Peyer's patch (tissue), 4 donors: ENCODE results near the gene KCNK18. TPM values are rescaled to one million over a fixed set of nuclear protein-coding genes. Genes with fewer than 3 reads are reported as not detected.

Experiments
- DNase-seq, 3 donors: peaks; one replicate each; pipeline ENCODE4 v3.0.0-alpha.2; 2017 to 2019
- H3K27ac ChIP-seq, 4 donors: fragments of 200-600 bp; sonication (generic); one replicate each; pipeline ENCODE4 v1.5.1; 2016 to 2019
- H3K27me3 ChIP-seq, 2 donors: fragments of 200-600 bp; sonication (generic); one replicate each; pipeline ENCODE4 v1.5.1; 2019
- H3K36me3 ChIP-seq, 3 donors: fragments of 200-600 bp; sonication (generic); one replicate each; pipeline ENCODE4 v1.5.1; 2016 to 2019
- H3K4me1 ChIP-seq, 4 donors: fragments of 200-600 bp; sonication (generic); one replicate each; pipeline ENCODE4 v1.5.1; 2016 to 2019
- H3K4me3 ChIP-seq, 4 donors: fragments of 200-600 bp; sonication (generic); 1 replicate in 3 of 4; 2 replicates in 1 of 4; pipeline ENCODE4 v1.5.1; 2016 to 2019; ENCODE audit warnings: mild to moderate bottlenecking in 1 of 4
- H3K9me3 ChIP-seq, 4 donors: fragments of 200-600 bp; sonication (generic); one replicate each; pipeline ENCODE4 v1.5.1; 2016 to 2019; ENCODE audit warnings: mild to moderate bottlenecking in 1 of 4
- CTCF ChIP-seq, 6 experiments: fragments of 450-650 bp in 4 of 6; fragments of 200-600 bp in 2 of 6; sonication (generic) in 1 of 6; IDR thresholded peaks; one replicate each; pipeline ENCODE4 v1.5.1; 2017 to 2019; ENCODE audit warnings: antibody characterized with exemption in 6 of 6, mild to moderate bottlenecking in 3 of 6, moderate library complexity in 1 of 6
- POLR2A ChIP-seq, 2 donors: fragments of 450-650 bp; IDR thresholded peaks; one replicate each; pipeline ENCODE4 v1.5.1; 2017; ENCODE audit warnings: antibody characterized with exemption in 2 of 2, mild to moderate bottlenecking in 2 of 2, moderate library complexity in 2 of 2
- total RNA-seq, 4 donors: library from RNA; depleted of rRNA; stranded (reverse); fragments of >200 nt; gene quantifications; one replicate each; pipeline ENCODE4 v1.1.0, GENCODE V29; 2016

Gene KCNK18
- not detected for total RNA-seq

GRCh38 chr10:117197189-117197588, at the start of gene KCNK18:
Gene KCNK18 (plus strand): TSS chr10:117197489. CDS start chr10:117197489, 0 bp downstream.
- no peak for DNase-seq
- Histone ChIP-seq H3K4me1 (no peaks in the 10 kb centered on the region), H3K36me3 (no peaks in the 10 kb centered on the region), H3K4me3 (no peak within 1 kb of the TSS), H3K27me3 (no peaks in the 10 kb centered on the region), H3K27ac (no peak within 1 kb of the TSS), H3K9me3 (no peaks in the 10 kb centered on the region)
- TF ChIP-seq CTCF (IDR thresholded peaks at IDR 0.05) (no peak), POLR2A (IDR thresholded peaks at IDR 0.05) (no peak)

- Histone ChIP-seq H3K4me1 (no peaks in the 10 kb centered on the region), H3K4me3 (no peak overlapping the region), H3K9me3 (peaks cover 0 to 6% (median 0%) of the 10 kb centered on the region in 4 donors), H3K36me3 (no peaks in the 10 kb centered on the region), H3K27me3 (peaks cover 0 to under 1% of the 10 kb centered on the region in 2 donors), H3K27ac (no peak overlapping the region)
- TF ChIP-seq POLR2A (IDR thresholded peaks at IDR 0.05), result no peak
- no peak for TF ChIP-seq CTCF (IDR thresholded peaks at IDR 0.05)
- DNase-seq, result no peak
Measured at GRCh38 chr10:117148284-117148683, 49.0 kb upstream of the KCNK18 start.

- Histone ChIP-seq H3K9me3 (no peaks in the 10 kb centered on the region), H3K4me3 (no peak overlapping the region), H3K27me3 (no peaks in the 10 kb centered on the region), H3K27ac (no peak overlapping the region), H3K36me3 (no peaks in the 10 kb centered on the region), H3K4me1 (no peaks in the 10 kb centered on the region)
- no peak for TF ChIP-seq CTCF (IDR thresholded peaks at IDR 0.05)
- no peak for TF ChIP-seq POLR2A (IDR thresholded peaks at IDR 0.05)
- DNase-seq, result no peak
Measured at GRCh38 chr10:117152668-117153067, 44.6 kb upstream of the KCNK18 start.

- no peak overlapping the region for H3K4me3 ChIP-seq
- no peak for TF ChIP-seq CTCF (IDR thresholded peaks at IDR 0.05)
- TF ChIP-seq POLR2A (IDR thresholded peaks at IDR 0.05), result no peak
- H3K9me3 ChIP-seq, result no peaks in the 10 kb centered on the region
- DNase-seq, result no peak
- H3K27ac ChIP-seq, result no peak overlapping the region
- peaks cover 0 to 10% (median 2%) of the 10 kb centered on the region in 4 donors for H3K4me1 ChIP-seq
- no peaks in the 10 kb centered on the region for H3K36me3 ChIP-seq
- peaks cover 0 to 30% of the 10 kb centered on the region in 2 donors for H3K27me3 ChIP-seq
Measured at GRCh38 chr10:117158297-117158696, 39.0 kb upstream of the KCNK18 start.

GRCh38 chr10:117159390-117159789, 37.9 kb upstream of the KCNK18 start:
- TF ChIP-seq CTCF (IDR thresholded peaks at IDR 0.05) (no peak), POLR2A (IDR thresholded peaks at IDR 0.05) (no peak)
- Histone ChIP-seq H3K4me1 (peaks cover 0 to 16% (median 3%) of the 10 kb centered on the region in 4 donors), H3K9me3 (no peaks in the 10 kb centered on the region), H3K27me3 (peaks cover 0 to 40% of the 10 kb centered on the region in 2 donors), H3K27ac (no peak overlapping the region), H3K4me3 (no peak overlapping the region), H3K36me3 (no peaks in the 10 kb centered on the region)
- DNase-seq, result no peak

GRCh38 chr10:117160567-117160966, 36.7 kb upstream of the KCNK18 start:
- Histone ChIP-seq H3K27ac (no peak overlapping the region), H3K27me3 (peaks cover 0 to 50% of the 10 kb centered on the region in 2 donors), H3K9me3 (no peaks in the 10 kb centered on the region), H3K4me1 (peaks cover 0 to 25% (median 3%) of the 10 kb centered on the region in 4 donors), H3K4me3 (no peak overlapping the region), H3K36me3 (no peaks in the 10 kb centered on the region)
- TF ChIP-seq POLR2A (IDR thresholded peaks at IDR 0.05), result no peak
- TF ChIP-seq CTCF (IDR thresholded peaks at IDR 0.05), result no peak
- DNase-seq, result no peak
